HG02981 (cell line): ENCODE results near the gene CDH13.

Source experiments
- ATAC-seq: cut with Tn5 transposase; IDR thresholded peaks from one replicate; pipeline ENCODE4 v1.9.1; 2021; ENCODE audit warnings: mild to moderate bottlenecking, moderate library complexity; ENCODE audit not compliant: unreplicated experiment

Gene CDH13

GRCh38 chr16:82876951-82877350, 250.2 kb downstream of the CDH13 start:
- no peak for ATAC-seq

- no peak for ATAC-seq
These were observed 251.7 kb downstream of the CDH13 start for GRCh38 chr16:82878466-82878865.

- no peak for ATAC-seq
These were observed 253.6 kb downstream of the CDH13 start for GRCh38 chr16:82880346-82880745.

GRCh38 chr16:82881516-82881915, 254.7 kb downstream of the CDH13 start:
- no peak for ATAC-seq

GRCh38 chr16:82882226-82882625, 255.5 kb downstream of the CDH13 start:
- no peak for ATAC-seq

- no peak for ATAC-seq
These were observed 256.4 kb downstream of the CDH13 start for GRCh38 chr16:82882982-82883835.

- ATAC-seq: no peak
These were observed 257.6 kb downstream of the CDH13 start for GRCh38 chr16:82884320-82884898.

GRCh38 chr16:82886146-82886545, 259.4 kb downstream of the CDH13 start:
- no peak for ATAC-seq

GRCh38 chr16:82888591-82889001, 261.8 kb downstream of the CDH13 start:
- no peak for ATAC-seq

GRCh38 chr16:82891424-82891823, 264.7 kb downstream of the CDH13 start:
- ATAC-seq: no peak

GRCh38 chr16:82891918-82892317, 265.1 kb downstream of the CDH13 start:
- no peak for ATAC-seq

- no peak for ATAC-seq
These were observed 265.6 kb downstream of the CDH13 start for GRCh38 chr16:82892324-82892723.

GRCh38 chr16:82895843-82896242, 269.1 kb downstream of the CDH13 start:
- ATAC-seq: no peak

- ATAC-seq: no peak
These were observed 272.2 kb downstream of the CDH13 start for GRCh38 chr16:82899006-82899405.

GRCh38 chr16:82899731-82900450, 273.1 kb downstream of the CDH13 start:
- ATAC-seq: no peak

- ATAC-seq: no peak
These were observed 273.8 kb downstream of the CDH13 start for GRCh38 chr16:82900559-82900958.

GRCh38 chr16:82911925-82912324, 285.2 kb downstream of the CDH13 start:
- no peak for ATAC-seq

GRCh38 chr16:82915139-82915824, 288.5 kb downstream of the CDH13 start:
- no peak for ATAC-seq

GRCh38 chr16:82917886-82918595, 291.3 kb downstream of the CDH13 start:
- ATAC-seq: no peak

GRCh38 chr16:82924075-82924854, 297.5 kb downstream of the CDH13 start:
- no peak for ATAC-seq
